Breast epithelium (tissue), 4 donors: ENCODE data around the gene ATP1A2. TPM values are rescaled to one million over a fixed set of nuclear protein-coding genes. Genes with fewer than 3 reads are reported as not detected.

ENCODE experiments used
- DNase-seq, 2 donors: peaks; one replicate each; pipeline ENCODE4 v3.0.0-alpha.2; 2019; ENCODE audit warnings: low spot score in 2 of 2
- H3K27ac ChIP-seq, 2 donors: fragments of 200-600 bp; sonication (generic) in 1 of 2; one replicate each; pipeline ENCODE4 v1.5.1; 2016 to 2019; ENCODE audit warnings: mild to moderate bottlenecking in 1 of 2
- H3K27me3 ChIP-seq, 2 donors: fragments of 200-600 bp; sonication (generic) in 1 of 2; one replicate each; pipeline versions ENCODE4 v1.5.1 to v1.6.0; 2017 to 2019; ENCODE audit warnings: control low read depth in 1 of 2, mild to moderate bottlenecking in 1 of 2
- H3K36me3 ChIP-seq: fragments of 200-600 bp; one replicate; pipeline ENCODE4 v1.5.1; 2019
- H3K4me1 ChIP-seq, 2 donors: fragments of 200-600 bp; sonication (generic); one replicate each; pipeline ENCODE4 v1.5.1; 2016 to 2019; ENCODE audit warnings: control low read depth in 1 of 2
- H3K4me3 ChIP-seq, 3 donors: fragments of 200-600 bp; sonication (generic); 1 replicate in 2 of 3; 2 replicates in 1 of 3; pipeline ENCODE4 v1.5.1; 2016 to 2019; ENCODE audit warnings: mild to moderate bottlenecking in 3 of 3, moderate library complexity in 2 of 3
- H3K9me3 ChIP-seq, 2 donors: fragments of 200-600 bp; sonication (generic) in 1 of 2; one replicate each; pipeline ENCODE4 v1.5.1; 2016 to 2019; ENCODE audit warnings: control low read depth in 1 of 2
- POLR2A ChIP-seq: fragments of 450-650 bp; IDR thresholded peaks from one replicate; pipeline ENCODE4 v1.6.1; 2016; ENCODE audit warnings: antibody characterized with exemption, mild to moderate bottlenecking, moderate library complexity
- POLR2AphosphoS5 ChIP-seq, 3 donors: sonication (generic); formaldehyde crosslinking; IDR thresholded peaks; one replicate each; pipeline ENCODE4 v1.6.1; 2017; ENCODE audit warnings: antibody characterized with exemption in 3 of 3
- intact Hi-C: fragments of 100-400 bp; cut with DNase I; formaldehyde crosslinking; loops from one replicate; pipeline ENCODE4 v1.15.1; 2023; ENCODE audit warnings: low total_unique reads
- total RNA-seq, 3 donors: library from RNA; depleted of rRNA; stranded (reverse); fragments of >200 nt; gene quantifications; one replicate each; pipeline ENCODE4 v1.1.0, GENCODE V29; 2016
- TF ChIP-seq, protein P1 (sequence below), 3 donors: fragments of 450-650 bp; IDR thresholded peaks; one replicate each; pipeline ENCODE4 v1.5.1; 2016 to 2017; ENCODE audit warnings: antibody characterized with exemption in 3 of 3, mild to moderate bottlenecking in 3 of 3, moderate library complexity in 3 of 3

Gene ATP1A2
- total RNA-seq, 3 donors from 2014 or later = 3.9 to 229 (median 6.4) TPM

DNA sequence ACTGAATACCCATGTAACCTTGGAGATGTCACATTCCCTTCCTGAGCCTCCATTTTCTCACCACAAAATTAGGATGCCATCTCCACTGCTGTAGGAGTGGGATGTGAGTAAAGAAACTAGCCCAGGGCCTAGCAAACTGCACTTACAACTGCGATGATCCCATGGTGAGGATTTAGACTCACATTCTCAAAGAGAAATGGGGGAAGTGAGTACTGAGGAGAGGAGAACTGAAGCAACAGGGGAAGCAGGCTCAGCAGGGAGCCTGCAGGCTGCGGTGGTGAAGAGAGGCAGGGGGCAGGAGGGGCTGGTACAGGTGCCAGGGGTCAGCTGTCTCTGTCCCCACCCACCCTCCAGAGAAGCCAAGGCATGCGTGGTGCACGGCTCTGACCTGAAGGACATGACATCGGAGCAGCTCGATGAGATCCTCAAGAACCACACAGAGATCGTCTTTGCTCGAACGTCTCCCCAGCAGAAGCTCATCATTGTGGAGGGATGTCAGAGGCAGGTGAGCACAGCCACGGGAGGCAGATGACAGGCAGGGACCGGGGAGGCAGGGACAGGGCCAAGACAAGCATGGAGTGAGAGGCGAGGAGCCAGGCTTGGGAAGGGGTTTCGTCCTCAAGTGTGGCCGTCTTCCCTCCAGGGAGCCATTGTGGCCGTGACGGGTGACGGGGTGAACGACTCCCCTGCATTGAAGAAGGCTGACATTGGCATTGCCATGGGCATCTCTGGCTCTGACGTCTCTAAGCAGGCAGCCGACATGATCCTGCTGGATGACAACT is 19.4 kb downstream of the ATP1A2 start:
- Histone ChIP-seq H3K27me3 (no peaks in the 10 kb centered on the region), H3K27ac (no peak overlapping the region), H3K4me1 (no peaks in the 10 kb centered on the region), H3K36me3 (no peaks in the 10 kb centered on the region), H3K9me3 (no peaks in the 10 kb centered on the region), H3K4me3 (no peak overlapping the region)
- no peak for DNase-seq
- intact Hi-C loops = no loop called here
- TF ChIP-seq, protein P1, sequence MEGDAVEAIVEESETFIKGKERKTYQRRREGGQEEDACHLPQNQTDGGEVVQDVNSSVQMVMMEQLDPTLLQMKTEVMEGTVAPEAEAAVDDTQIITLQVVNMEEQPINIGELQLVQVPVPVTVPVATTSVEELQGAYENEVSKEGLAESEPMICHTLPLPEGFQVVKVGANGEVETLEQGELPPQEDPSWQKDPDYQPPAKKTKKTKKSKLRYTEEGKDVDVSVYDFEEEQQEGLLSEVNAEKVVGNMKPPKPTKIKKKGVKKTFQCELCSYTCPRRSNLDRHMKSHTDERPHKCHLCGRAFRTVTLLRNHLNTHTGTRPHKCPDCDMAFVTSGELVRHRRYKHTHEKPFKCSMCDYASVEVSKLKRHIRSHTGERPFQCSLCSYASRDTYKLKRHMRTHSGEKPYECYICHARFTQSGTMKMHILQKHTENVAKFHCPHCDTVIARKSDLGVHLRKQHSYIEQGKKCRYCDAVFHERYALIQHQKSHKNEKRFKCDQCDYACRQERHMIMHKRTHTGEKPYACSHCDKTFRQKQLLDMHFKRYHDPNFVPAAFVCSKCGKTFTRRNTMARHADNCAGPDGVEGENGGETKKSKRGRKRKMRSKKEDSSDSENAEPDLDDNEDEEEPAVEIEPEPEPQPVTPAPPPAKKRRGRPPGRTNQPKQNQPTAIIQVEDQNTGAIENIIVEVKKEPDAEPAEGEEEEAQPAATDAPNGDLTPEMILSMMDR (IDR thresholded peaks at IDR 0.05) = no peak
- TF ChIP-seq POLR2A (no peak), POLR2AphosphoS5 (IDR thresholded peaks at IDR 0.05) (no peak)

DNA sequence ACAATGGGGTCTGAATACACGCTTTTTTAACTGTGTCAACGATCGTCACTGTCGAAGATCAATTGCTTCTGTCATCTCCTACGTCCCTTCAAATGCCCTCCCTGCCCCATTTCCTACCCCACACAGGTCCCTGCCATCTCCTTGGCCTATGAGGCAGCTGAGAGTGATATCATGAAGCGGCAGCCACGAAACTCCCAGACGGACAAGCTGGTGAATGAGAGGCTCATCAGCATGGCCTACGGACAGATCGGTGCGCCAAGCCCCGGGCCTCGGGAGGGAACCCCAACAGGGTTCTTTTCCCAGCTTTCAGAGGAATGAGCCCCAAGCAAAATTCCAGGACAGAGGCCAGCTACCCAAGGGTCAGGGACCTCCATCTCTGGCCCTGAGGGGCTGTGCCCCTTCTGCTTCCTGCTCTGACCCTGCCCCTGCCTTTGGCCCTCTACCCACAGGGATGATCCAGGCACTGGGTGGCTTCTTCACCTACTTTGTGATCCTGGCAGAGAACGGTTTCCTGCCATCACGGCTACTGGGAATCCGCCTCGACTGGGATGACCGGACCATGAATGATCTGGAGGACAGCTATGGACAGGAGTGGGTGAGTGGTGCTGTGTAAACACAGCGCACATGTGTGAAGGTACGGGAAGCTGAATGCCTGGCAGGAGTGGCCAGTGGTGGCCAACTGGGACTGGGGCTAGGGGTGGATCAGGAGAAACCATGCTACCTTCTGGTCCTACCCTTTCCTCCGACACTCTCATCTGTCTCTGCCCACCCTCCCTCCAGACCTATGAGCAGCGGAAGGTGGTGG is 20.8 kb downstream of the ATP1A2 start:
- DNase-seq = no peak
- H3K27me3 ChIP-seq = no peaks in the 10 kb centered on the region
- no peaks in the 10 kb centered on the region for H3K36me3 ChIP-seq
- intact Hi-C loops = loop anchor here (1.0 kb wide), 1 partner anchor 31 kb away; no protein-coding TSS in a partner anchor
- H3K4me3 ChIP-seq = no peak overlapping the region
- H3K27ac ChIP-seq = no peak overlapping the region
- TF ChIP-seq, protein P1 (IDR thresholded peaks at IDR 0.05) = no peak
- no peak for TF ChIP-seq POLR2A
- no peak for TF ChIP-seq POLR2AphosphoS5 (IDR thresholded peaks at IDR 0.05)
- H3K4me1 ChIP-seq = no peaks in the 10 kb centered on the region
- no peaks in the 10 kb centered on the region for H3K9me3 ChIP-seq

DNA sequence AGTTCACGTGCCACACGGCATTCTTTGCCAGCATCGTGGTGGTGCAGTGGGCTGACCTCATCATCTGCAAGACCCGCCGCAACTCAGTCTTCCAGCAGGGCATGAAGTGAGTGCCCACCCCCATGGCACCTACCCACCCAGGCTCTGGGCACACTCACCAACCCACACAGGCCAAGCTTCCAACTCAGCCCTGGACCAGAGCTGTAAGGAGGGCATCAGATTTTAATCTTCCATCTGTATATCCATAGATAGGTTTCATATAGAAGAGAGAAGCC is 21.3 kb downstream of the ATP1A2 start:
- TF ChIP-seq POLR2AphosphoS5 (IDR thresholded peaks at IDR 0.05) (no peak), POLR2A (no peak)
- TF ChIP-seq, protein P1 (IDR thresholded peaks at IDR 0.05) = no peak
- Histone ChIP-seq H3K4me3 (no peak overlapping the region), H3K9me3 (no peaks in the 10 kb centered on the region), H3K27ac (no peak overlapping the region), H3K27me3 (no peaks in the 10 kb centered on the region), H3K36me3 (no peaks in the 10 kb centered on the region), H3K4me1 (no peaks in the 10 kb centered on the region)
- intact Hi-C loops = loop anchor here (1.0 kb wide), 1 partner anchor 30 kb away; no protein-coding TSS in a partner anchor
- no peak for DNase-seq

DNA sequence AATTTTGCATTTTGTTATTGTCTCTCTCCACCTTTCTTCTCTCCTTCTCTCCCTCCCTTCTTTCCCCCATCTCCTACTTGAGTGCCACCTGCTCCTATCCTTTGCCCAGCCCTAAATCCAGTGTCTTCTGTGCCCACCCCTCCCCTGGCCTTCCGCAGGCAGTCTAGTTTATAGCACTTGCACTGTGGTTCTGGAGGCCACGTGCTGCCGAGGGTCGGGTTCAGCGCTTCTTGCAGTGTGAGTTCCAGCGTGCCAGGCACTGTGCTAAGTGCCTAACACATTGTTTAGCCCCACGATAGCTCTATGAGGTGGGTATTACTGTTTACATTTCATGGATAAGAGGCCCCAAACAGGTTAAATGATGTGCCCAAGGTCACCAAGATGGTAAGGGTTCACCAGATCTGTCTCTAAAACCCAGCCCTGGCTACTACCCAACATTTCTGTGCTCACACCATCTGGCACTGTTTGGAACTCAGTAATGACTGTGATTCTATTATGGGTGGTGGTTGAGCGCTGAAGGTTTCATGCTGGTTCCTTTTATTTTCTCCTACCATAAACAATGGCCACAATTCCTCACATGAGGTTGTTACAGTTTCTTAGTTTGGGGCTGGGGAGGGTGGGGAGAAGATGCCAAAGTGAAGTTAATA is 21.8 kb downstream of the ATP1A2 start:
- Histone ChIP-seq H3K27ac (no peak overlapping the region), H3K4me1 (no peaks in the 10 kb centered on the region), H3K27me3 (no peaks in the 10 kb centered on the region), H3K36me3 (no peaks in the 10 kb centered on the region), H3K9me3 (no peaks in the 10 kb centered on the region), H3K4me3 (no peak overlapping the region)
- DNase-seq = no peak
- intact Hi-C loops = no loop called here
- TF ChIP-seq POLR2AphosphoS5 (IDR thresholded peaks at IDR 0.05) (no peak), POLR2A (no peak)
- TF ChIP-seq, protein P1 (IDR thresholded peaks at IDR 0.05) = no peak

DNA sequence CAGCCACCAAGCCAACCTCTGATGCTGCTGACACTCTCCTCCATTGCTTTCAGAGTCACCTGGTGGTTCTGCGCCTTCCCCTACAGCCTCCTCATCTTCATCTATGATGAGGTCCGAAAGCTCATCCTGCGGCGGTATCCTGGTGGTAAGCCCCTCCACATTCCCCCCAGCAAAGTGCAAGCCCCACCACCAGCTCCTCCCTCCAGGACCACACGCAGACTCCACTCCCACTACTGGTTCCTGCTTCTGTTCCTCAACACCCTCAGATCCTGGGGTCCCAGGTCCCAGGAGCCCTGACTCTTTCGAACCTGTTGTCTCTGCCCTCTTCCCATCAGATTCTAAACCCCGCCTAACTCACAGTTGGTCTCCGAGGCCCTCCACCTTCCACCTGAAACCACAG is 24.3 kb downstream of the ATP1A2 start:
- DNase-seq = no peak
- no peaks in the 10 kb centered on the region for H3K36me3 ChIP-seq
- intact Hi-C loops = no loop called here

More for the DNA sequence above, 24.3 kb downstream of the ATP1A2 start:
- TF ChIP-seq POLR2A (no peak), POLR2AphosphoS5 (IDR thresholded peaks at IDR 0.05) (no peak)
- TF ChIP-seq, protein P1 (IDR thresholded peaks at IDR 0.05) = no peak
- no peak overlapping the region for H3K27ac ChIP-seq
- no peaks in the 10 kb centered on the region for H3K9me3 ChIP-seq
- no peak overlapping the region for H3K4me3 ChIP-seq
- H3K27me3 ChIP-seq = no peaks in the 10 kb centered on the region
- no peaks in the 10 kb centered on the region for H3K4me1 ChIP-seq
